H1 (cell line): ENCODE measurements around the gene VWA5A. TPM values are rescaled to one million over a fixed set of nuclear protein-coding genes. Genes with fewer than 3 reads are reported as not detected.

Source experiments
- CTCF ChIA-PET: fragments of 300-600 bp; sonication (Branson Sonifier 250); formaldehyde crosslinking; loops from one replicate; lab custom pipeline; 2021; ENCODE audit not compliant: partially characterized antibody; lab: Charles Lee
- POLR2A ChIA-PET: fragments of 300-600 bp; sonication (Branson Sonifier 250); formaldehyde crosslinking; loops from one replicate; lab custom pipeline; 2021; ENCODE audit warnings: inconsistent platforms; ENCODE audit not compliant: partially characterized antibody; lab: Charles Lee
- DNase-seq, 2 experiments: peaks; one replicate each; pipeline versions ENCODE4 v3.0.0 to v3.0.0-alpha.2; 2010 to 2022; ENCODE audit warnings: low spot score in 2 of 2, low read depth in 1 of 2, mixed read lengths in 1 of 2
- FAIRE-seq: peaks from 2 replicates; lab custom pipeline; 2011; peaks lifted over from hg19 to GRCh38; lab: Jason Lieb, UNC
- H2AFZ ChIP-seq: 2 replicates; pipeline ENCODE4 v1.8.1; 2012; ENCODE audit warnings: low read length, inconsistent platforms
- H2AK5ac ChIP-seq: 2 replicates; pipeline ENCODE4 v1.6.1; 2013; ENCODE audit warnings: low read depth, low read length
- H2BK120ac ChIP-seq: replicated peaks from 2 replicates; pipeline ENCODE3; 2013; ENCODE audit warnings: low read depth, low read length, inconsistent platforms
- H2BK12ac ChIP-seq: 2 replicates; pipeline ENCODE4 v1.6.1; 2013; ENCODE audit warnings: low read depth, low read length
- H2BK15ac ChIP-seq: 2 replicates; pipeline ENCODE4 v1.6.1; 2013; ENCODE audit warnings: low read length
- H2BK20ac ChIP-seq: 2 replicates; pipeline ENCODE4 v1.6.1; 2013; ENCODE audit warnings: low read length
- H2BK5ac ChIP-seq: 2 replicates; pipeline ENCODE4 v1.6.1; 2013; ENCODE audit warnings: low read depth, low read length
- H3K14ac ChIP-seq: 2 replicates; pipeline ENCODE4 v1.6.1; 2013; ENCODE audit warnings: inconsistent platforms; ENCODE audit not compliant: insufficient read length
- H3K18ac ChIP-seq: 2 replicates; pipeline ENCODE4 v1.6.1; 2013; ENCODE audit warnings: low read length; ENCODE audit errors: extremely low read depth
- H3K23ac ChIP-seq: 2 replicates; pipeline ENCODE4 v1.6.1; 2013; ENCODE audit warnings: inconsistent platforms; ENCODE audit not compliant: insufficient read length
- H3K23me2 ChIP-seq: 2 replicates; pipeline ENCODE4 v1.6.1; 2013; ENCODE audit warnings: low read depth, low read length
- H3K27ac ChIP-seq: 2 replicates; pipeline ENCODE4 v1.6.1; 2011; ENCODE audit warnings: low read depth, low read length, inconsistent platforms
- H3K27me3 ChIP-seq, 4 experiments: replicated peaks in 1 of 4; 1 replicate in 1 of 4; 2 replicates in 3 of 4; pipeline versions ENCODE4 v1.6.1 to v1.8.1; 2011 to 2013; ENCODE audit warnings: low read length in 3 of 4, mild to moderate bottlenecking in 3 of 4, inconsistent platforms in 2 of 4, mixed read lengths in 2 of 4, moderate library complexity in 1 of 4; ENCODE audit not compliant: control insufficient read depth in 3 of 4, insufficient read depth in 3 of 4; ENCODE audit errors: extremely low read depth in 1 of 4
- H3K36me3 ChIP-seq, 4 experiments: 2 replicates each; pipeline versions ENCODE4 v1.6.1 to v1.8.1; 2011 to 2013; ENCODE audit warnings: mild to moderate bottlenecking in 4 of 4, low read length in 3 of 4, moderate library complexity in 2 of 4, control low read depth in 1 of 4, inconsistent platforms in 1 of 4; ENCODE audit not compliant: insufficient read depth in 4 of 4, control insufficient read depth in 2 of 4
- H3K4ac ChIP-seq: replicated peaks from 2 replicates; pipeline ENCODE3; 2013; ENCODE audit warnings: low read length, low read depth, mixed read lengths, inconsistent platforms; ENCODE audit not compliant: insufficient read length
- H3K4me1 ChIP-seq, 4 experiments: replicated peaks in 1 of 4; 1 replicate in 1 of 4; 2 replicates in 3 of 4; pipeline versions ENCODE4 v1.6.1 to v1.8.1; 2011 to 2013; ENCODE audit warnings: low read length in 3 of 4, inconsistent platforms in 2 of 4, mixed read lengths in 1 of 4; ENCODE audit not compliant: insufficient read depth in 4 of 4, control insufficient read depth in 3 of 4
- H3K4me2 ChIP-seq, 2 experiments: 2 replicates each; pipeline versions ENCODE4 v1.6.1 to v1.8.1; 2011 to 2013; ENCODE audit warnings: low read depth in 2 of 2, low read length in 2 of 2, control low read depth in 1 of 2, inconsistent platforms in 1 of 2, mild to moderate bottlenecking in 1 of 2; ENCODE audit not compliant: insufficient read depth in 1 of 2
- H3K4me3 ChIP-seq, 4 experiments: fragments of 200-600, 300-600 bp in 1 of 4; sonication (generic), shearing (Covaris generic), sonication (Bioruptor Twin) in 1 of 4; 2 replicates each; pipeline versions ENCODE4 v1.5.1 to v1.8.1; 2011 to 2016; ENCODE audit warnings: low read length in 4 of 4, low read depth in 3 of 4, control low read depth in 2 of 4, inconsistent platforms in 2 of 4, mild to moderate bottlenecking in 2 of 4, mixed read lengths in 1 of 4, moderate library complexity in 1 of 4; ENCODE audit not compliant: insufficient read depth in 2 of 4; ENCODE audit errors: extremely low read depth in 1 of 4
- H3K56ac ChIP-seq: replicated peaks from 2 replicates; pipeline ENCODE3; 2013; ENCODE audit warnings: low read depth, mild to moderate bottlenecking, mixed read lengths, low read length, inconsistent platforms; ENCODE audit not compliant: insufficient read length
- H3K79me1 ChIP-seq: 2 replicates; pipeline ENCODE4 v1.6.1; 2013; ENCODE audit warnings: low read depth, low read length, control low read depth
- H3K79me2 ChIP-seq, 2 experiments: 2 replicates each; pipeline versions ENCODE4 v1.6.1 to v1.8.1; 2012 to 2013; ENCODE audit warnings: low read length in 2 of 2, mild to moderate bottlenecking in 2 of 2, inconsistent platforms in 1 of 2; ENCODE audit not compliant: insufficient read depth in 2 of 2, control insufficient read depth in 1 of 2
- H3K9ac ChIP-seq, 4 experiments: replicated peaks in 1 of 4; 1 replicate in 1 of 4; 2 replicates in 3 of 4; pipeline versions ENCODE4 v1.6.1 to v1.8.1; 2011 to 2013; ENCODE audit warnings: low read depth in 3 of 4, low read length in 3 of 4, control low read depth in 2 of 4, mild to moderate bottlenecking in 2 of 4, moderate library complexity in 2 of 4, inconsistent platforms in 1 of 4; ENCODE audit errors: extremely low read depth in 1 of 4
- H3K9me3 ChIP-seq, 2 experiments: 2 replicates each; pipeline versions ENCODE4 v1.6.1 to v1.8.1; 2012 to 2013; ENCODE audit warnings: mild to moderate bottlenecking in 2 of 2, moderate library complexity in 2 of 2, control low read depth in 1 of 2, inconsistent platforms in 1 of 2, low read depth in 1 of 2, low read length in 1 of 2, mixed read lengths in 1 of 2; ENCODE audit not compliant: insufficient read depth in 2 of 2
- H4K20me1 ChIP-seq, 2 experiments: replicated peaks in 1 of 2; 2 replicates each; pipeline versions ENCODE3 to v1.8.1; 2011 to 2013; ENCODE audit warnings: inconsistent platforms in 2 of 2, low read length in 2 of 2, mild to moderate bottlenecking in 1 of 2; ENCODE audit not compliant: insufficient read depth in 2 of 2, control insufficient read depth in 1 of 2
- H4K5ac ChIP-seq: 2 replicates; pipeline ENCODE4 v1.6.1; 2013; ENCODE audit warnings: low read length, low read depth, mixed read lengths, inconsistent platforms; ENCODE audit not compliant: insufficient read length
- H4K8ac ChIP-seq: 2 replicates; pipeline ENCODE4 v1.8.0; 2013; ENCODE audit warnings: mild to moderate bottlenecking, moderate library complexity, low read length, inconsistent platforms; ENCODE audit not compliant: insufficient read depth; ENCODE audit errors: extremely low read depth
- H4K91ac ChIP-seq: replicated peaks from 2 replicates; pipeline ENCODE3; 2013; ENCODE audit warnings: low read length, mixed read lengths, inconsistent platforms; ENCODE audit not compliant: insufficient read length
- CHD7 ChIP-seq: fragments of 300-600 bp; sonication (generic); IDR thresholded peaks from 2 replicates; pipeline ENCODE4 v1.7.1; 2012; ENCODE audit warnings: low read length, moderate library complexity, mild to moderate bottlenecking, inconsistent platforms; ENCODE audit not compliant: insufficient replicate concordance
- polyA plus RNA-seq, 7 experiments: library from polyadenylated mRNA; depleted of rRNA in 3 of 7; stranded (reverse) in 5 of 7; unstranded in 2 of 7; fragments of >200 nt in 5 of 7; fragments of 200-250 nt in 2 of 7; gene quantifications; 1 replicate in 5 of 7; 2 replicates in 1 of 7; 4 replicates in 1 of 7; pipeline versions ENCODE4 v1.2.1 to v1.2.3, GENCODE V29; 2011 to 2013; ENCODE audit warnings: missing spikeins in 2 of 7, mixed read lengths in 2 of 7
- total RNA-seq: library from RNA; stranded (reverse); fragmentation: NEBNext Ultra II Directional; extraction: Animal tissue kit (Norgen Biotek cat#: 25700); gene quantifications from 2 replicates; pipeline ENCODE4 v1.2.1, GENCODE V29; 2021

The VWA5A gene
- total and polyA plus RNA-seq, 2 of the 8 experiments (the other 6 are each of a cell fraction or from before 2014, with no cell fraction given): 12.5 to 20.4 TPM

- FAIRE-seq (no peak), DNase-seq (no peak)
- Histone ChIP-seq H3K4me1 (peaks cover 0 to 4% (median 3%) of the 10 kb centered on the region in 4 experiments; a peak in 3 of 7 replicates), H2BK5ac (no peak overlapping the region), H3K36me3 (no peaks in the 10 kb centered on the region), H4K8ac (no peak overlapping the region), H4K5ac (no peak overlapping the region), H4K91ac (no peak overlapping the region), H3K56ac (no peak overlapping the region), H2AK5ac (no peak overlapping the region), H3K4me3 (no peak overlapping the region), H2BK12ac (no peak overlapping the region), H4K20me1 (no peaks in the 10 kb centered on the region), H3K79me2 (no peaks in the 10 kb centered on the region), H3K23ac (no peak overlapping the region), H3K79me1 (no peaks in the 10 kb centered on the region), H3K27ac (no peak overlapping the region), H3K4me2 (no peak overlapping the region), H2BK20ac (no peak overlapping the region), H2BK15ac (no peak overlapping the region), H3K9me3 (no peaks in the 10 kb centered on the region), H2AFZ (no peak overlapping the region), H3K18ac (no peak overlapping the region), H3K27me3 (no peaks in the 10 kb centered on the region), H3K14ac (no peak overlapping the region), H3K9ac (no peak overlapping the region), H3K4ac (no peak overlapping the region), H2BK120ac (no peak overlapping the region), H3K23me2 (no peaks in the 10 kb centered on the region)
- POLR2A ChIA-PET: no interaction called here
- CTCF ChIA-PET: interaction anchor here (1.1 to 1.2 kb wide), 2 partner anchors 13 to 14 kb away, joined by 4 read pairs; no protein-coding TSS in a partner anchor
- TF ChIP-seq CHD7: no peak
These were observed 5.0 kb upstream of the VWA5A start for GRCh38 chr11:124110201-124110600.
